IPS-18c (cell line): ENCODE measurements around the gene C10orf67.

ENCODE experiments used
- H3K4me3 ChIP-seq: 2 replicates; pipeline ENCODE4 v1.7.0; 2013; ENCODE audit warnings: low read depth, mild to moderate bottlenecking, low read length, moderate library complexity; ENCODE audit not compliant: insufficient read depth
- H3K9me3 ChIP-seq: one replicate; pipeline ENCODE4 v1.6.1; 2013; ENCODE audit warnings: mild to moderate bottlenecking, low read length, moderate library complexity; ENCODE audit not compliant: control insufficient read depth, insufficient read depth

The C10orf67 gene

DNA sequence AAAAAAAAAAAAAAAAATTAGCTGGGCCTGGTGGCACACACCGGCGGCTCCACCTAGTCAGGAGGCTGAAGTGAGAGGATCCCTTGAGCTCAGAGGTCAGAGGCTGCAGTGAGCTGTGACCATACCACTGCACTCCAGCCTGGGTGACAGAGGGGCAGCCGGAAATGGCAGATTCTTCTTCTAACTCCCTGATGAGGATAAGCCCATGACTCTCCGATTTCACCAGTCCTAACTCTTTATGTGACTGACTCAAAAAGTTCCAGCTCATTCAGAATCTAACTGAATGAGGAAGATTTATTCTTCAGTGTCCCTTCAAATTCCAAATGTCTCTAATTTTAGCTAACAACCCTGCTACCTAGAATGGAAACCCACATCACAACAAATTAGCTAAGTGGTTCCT lies 4.2 kb downstream of the C10orf67 start:
- Histone ChIP-seq H3K4me3 (no peak overlapping the region), H3K9me3 (no peaks in the 10 kb centered on the region)

DNA sequence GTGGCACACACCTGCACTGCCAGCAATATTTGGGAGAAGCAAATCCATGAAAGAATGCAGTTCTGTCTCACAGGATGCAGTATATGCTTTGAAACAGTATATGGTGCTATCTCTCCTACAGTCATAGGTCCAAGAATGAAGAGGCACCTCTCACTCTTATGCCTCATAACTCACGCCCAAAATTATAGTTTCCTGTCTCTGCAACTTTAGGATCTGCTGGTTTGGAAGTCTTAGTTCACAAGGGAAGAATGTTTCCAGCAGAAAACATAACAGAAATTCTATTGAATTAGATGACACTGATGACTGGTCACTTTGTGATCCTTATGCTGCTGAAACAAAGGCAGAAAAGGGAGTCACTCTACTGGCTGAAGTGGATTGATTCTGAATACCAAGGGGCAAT lies 5.7 kb downstream of the C10orf67 start:
- H3K9me3 ChIP-seq, result no peaks in the 10 kb centered on the region
- no peak overlapping the region for H3K4me3 ChIP-seq

DNA sequence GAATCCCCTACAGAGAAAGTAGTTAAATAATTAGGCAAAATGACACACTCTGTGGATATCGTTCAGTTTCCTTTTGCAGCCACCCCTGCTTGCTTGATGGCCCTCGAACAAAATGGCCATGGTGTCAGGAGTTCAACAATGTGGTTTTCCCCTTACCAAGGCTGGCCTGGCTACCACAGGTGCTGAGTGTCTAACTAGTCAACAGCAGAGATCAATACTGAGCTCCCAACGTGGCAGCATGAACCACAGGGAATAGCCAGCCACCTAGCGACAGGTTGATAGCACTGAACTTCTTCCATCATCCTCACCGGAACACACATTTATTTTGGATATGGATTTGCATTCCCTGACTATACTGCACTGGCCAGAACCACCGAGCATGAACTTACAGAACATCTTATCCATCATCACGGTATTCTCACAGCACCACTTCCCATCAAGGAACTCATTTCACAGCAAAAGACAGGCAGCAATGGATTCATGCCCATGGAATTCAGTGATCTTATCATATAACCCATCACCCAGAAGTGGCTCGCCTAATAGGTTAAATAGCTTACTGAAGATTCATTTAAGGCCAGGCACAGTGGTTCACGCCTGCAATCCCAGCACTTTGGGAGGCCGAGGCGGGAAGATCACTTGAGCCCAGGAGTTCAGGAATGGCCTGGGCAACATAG lies 6.3 kb downstream of the C10orf67 start:
- no peaks in the 10 kb centered on the region for H3K9me3 ChIP-seq
- no peak overlapping the region for H3K4me3 ChIP-seq

- no peaks in the 10 kb centered on the region for H3K9me3 ChIP-seq
Observed at GRCh38 chr10:23337616-23338015, 7.0 kb downstream of the C10orf67 start.

GRCh38 chr10:23331567-23332301 lies 12.9 kb downstream of the C10orf67 start:
- Histone ChIP-seq H3K4me3 (no peak overlapping the region), H3K9me3 (no peaks in the 10 kb centered on the region)

More at GRCh38 chr10:23337616-23338015, 7.0 kb downstream of the C10orf67 start:
- H3K4me3 ChIP-seq, result no peak overlapping the region

- Histone ChIP-seq H3K9me3 (no peaks in the 10 kb centered on the region), H3K4me3 (no peak overlapping the region)
Observed at GRCh38 chr10:23330948-23331347, 13.6 kb downstream of the C10orf67 start.

- Histone ChIP-seq H3K9me3 (no peaks in the 10 kb centered on the region), H3K4me3 (no peak overlapping the region)
Observed at GRCh38 chr10:23326544-23327307, 17.9 kb downstream of the C10orf67 start.

DNA sequence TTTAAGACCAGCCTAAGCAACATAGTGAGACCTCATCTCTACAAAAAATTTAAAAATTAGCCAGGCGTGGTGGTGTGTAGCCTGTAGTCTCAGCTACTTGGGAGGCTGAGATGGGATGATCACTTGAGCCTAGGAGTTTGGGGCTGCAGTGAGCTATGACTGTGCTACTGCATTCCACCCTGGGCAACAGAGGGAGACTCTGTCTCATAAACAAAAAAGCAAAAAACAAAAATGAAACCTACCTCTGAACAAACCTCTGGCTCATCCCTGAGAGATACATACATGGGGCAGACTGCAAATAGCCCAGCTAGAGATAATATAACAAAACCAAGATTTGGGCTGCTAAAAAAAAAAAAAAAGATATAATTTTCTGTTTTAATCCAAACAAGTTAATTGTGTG lies 19.5 kb downstream of the C10orf67 start:
- Histone ChIP-seq H3K4me3 (no peak overlapping the region), H3K9me3 (no peaks in the 10 kb centered on the region)

GRCh38 chr10:23324351-23324750 lies 20.2 kb downstream of the C10orf67 start:
- Histone ChIP-seq H3K4me3 (no peak overlapping the region), H3K9me3 (no peaks in the 10 kb centered on the region)

GRCh38 chr10:23322082-23322481 lies 22.5 kb downstream of the C10orf67 start:
- H3K4me3 ChIP-seq, result no peak overlapping the region
- H3K9me3 ChIP-seq, result no peaks in the 10 kb centered on the region

GRCh38 chr10:23319835-23320234 lies 24.8 kb downstream of the C10orf67 start:
- H3K4me3 ChIP-seq, result no peak overlapping the region
- H3K9me3 ChIP-seq, result no peaks in the 10 kb centered on the region

DNA sequence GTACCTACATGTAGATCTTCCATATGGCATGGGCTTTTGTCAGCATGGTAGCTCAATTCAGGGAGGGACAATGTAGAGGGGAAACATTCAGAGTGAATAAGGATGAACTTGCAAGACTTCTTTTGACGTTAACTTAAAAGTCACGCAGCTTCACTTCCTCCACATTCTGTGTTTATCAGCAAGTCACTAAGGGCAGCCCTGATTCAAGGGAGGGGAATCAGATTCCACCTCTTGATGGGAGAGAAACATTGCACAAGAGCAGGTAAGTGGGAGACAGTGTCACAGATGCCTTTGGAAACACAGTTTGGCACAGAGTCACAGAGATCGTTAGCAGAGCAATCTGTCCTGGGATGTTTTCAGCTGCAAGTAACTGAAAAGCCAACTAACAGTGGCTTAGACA lies 26.2 kb downstream of the C10orf67 start:
- H3K4me3 ChIP-seq, result no peak overlapping the region
- no peaks in the 10 kb centered on the region for H3K9me3 ChIP-seq

DNA sequence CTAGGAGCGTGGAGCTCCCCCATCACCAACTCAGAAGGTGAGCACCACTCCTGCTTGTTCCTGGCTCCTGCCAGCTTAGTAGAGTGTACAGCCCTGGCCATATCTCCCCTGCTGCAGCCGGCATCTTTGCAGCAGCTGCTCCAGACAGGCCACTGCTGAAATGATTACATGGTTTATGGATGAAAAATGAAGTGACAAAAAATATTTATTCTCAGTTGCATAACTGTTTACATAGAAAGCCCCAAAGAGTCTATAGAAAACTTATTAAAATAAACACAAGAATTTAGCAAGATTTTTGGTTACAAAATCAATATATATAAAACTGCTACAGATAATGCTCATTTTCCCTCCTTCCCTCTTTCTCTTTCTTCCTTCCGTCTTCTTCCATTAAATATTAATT lies 27.2 kb downstream of the C10orf67 start:
- H3K9me3 ChIP-seq, result no peaks in the 10 kb centered on the region

GRCh38 chr10:23316406-23316805 lies 28.2 kb downstream of the C10orf67 start:
- H3K4me3 ChIP-seq, result no peak overlapping the region
- H3K9me3 ChIP-seq, result no peaks in the 10 kb centered on the region

More for the DNA sequence above, 27.2 kb downstream of the C10orf67 start:
- H3K4me3 ChIP-seq, result no peak overlapping the region

DNA sequence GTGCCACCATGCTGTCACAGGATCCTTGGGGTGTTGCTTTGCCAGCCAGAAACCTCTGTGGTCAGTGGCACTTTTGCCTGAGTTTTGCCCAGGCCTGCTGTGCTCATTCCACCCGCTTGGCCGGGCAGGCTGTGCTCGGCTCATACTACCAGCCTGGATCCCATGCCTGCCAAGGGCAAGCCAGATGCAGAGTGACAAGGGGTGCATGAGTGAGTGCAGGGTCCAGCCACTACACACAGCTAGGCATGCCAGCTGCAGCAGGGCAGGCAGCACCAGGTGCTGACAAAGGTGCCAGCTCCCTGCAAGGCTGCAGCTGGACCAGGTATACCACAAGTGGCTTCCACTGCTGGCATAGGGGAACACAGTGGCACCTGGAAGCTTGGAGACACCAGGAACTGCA lies 28.6 kb downstream of the C10orf67 start:
- H3K4me3 ChIP-seq, result no peak overlapping the region
- H3K9me3 ChIP-seq, result no peaks in the 10 kb centered on the region

DNA sequence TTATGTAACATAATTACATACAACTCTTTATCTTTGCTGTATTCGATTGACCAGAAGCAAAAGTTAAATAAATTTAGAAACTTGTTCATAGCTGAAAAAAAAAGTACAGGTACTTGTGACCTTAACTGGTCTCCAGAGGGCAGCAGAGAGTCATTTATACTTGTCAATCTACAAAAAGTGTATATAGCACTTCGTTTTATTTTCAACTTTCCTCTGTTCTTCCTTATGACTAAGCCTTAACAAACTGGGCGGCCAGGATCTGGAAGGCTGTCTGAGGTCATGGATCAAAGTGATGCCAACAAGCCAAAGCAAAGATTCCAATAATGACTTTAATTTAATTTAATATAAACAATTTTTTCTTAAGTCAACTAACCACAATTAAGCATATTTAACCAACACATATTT lies 29.8 kb downstream of the C10orf67 start:
- H3K4me3 ChIP-seq, result no peak overlapping the region

GRCh38 chr10:23311034-23311433 lies 33.6 kb downstream of the C10orf67 start:
- H3K9me3 ChIP-seq, result no peaks in the 10 kb centered on the region
- H3K4me3 ChIP-seq, result no peak overlapping the region

More for the DNA sequence above, 29.8 kb downstream of the C10orf67 start:
- no peaks in the 10 kb centered on the region for H3K9me3 ChIP-seq

- no peak overlapping the region for H3K4me3 ChIP-seq
- no peaks in the 10 kb centered on the region for H3K9me3 ChIP-seq
Observed at GRCh38 chr10:23310404-23310803, 34.2 kb downstream of the C10orf67 start.
